HepG2 (cell line): ENCODE results near the gene ZNF74.

ENCODE experiments used
- AKAP8 ChIP-seq: sonication (generic); formaldehyde crosslinking; IDR thresholded peaks from 2 replicates; pipeline ENCODE4 v1.5.1; 2020; ENCODE audit warnings: mild to moderate bottlenecking, missing genetic modification reagents
- ATF3 ChIP-seq: sonication (generic); formaldehyde crosslinking; IDR thresholded peaks from 2 replicates; pipeline ENCODE4 v1.4.0; 2020; ENCODE audit warnings: missing genetic modification reagents
- CHD2 ChIP-seq: IDR thresholded peaks from 2 replicates; pipeline ENCODE4 v1.6.1; 2011; ENCODE audit warnings: low read depth, low read length, improper control_type of control experiment
- CREB1 ChIP-seq, 2 experiments: fragments of 450-650 bp in 1 of 2; IDR thresholded peaks; 2 replicates each; pipeline ENCODE4 v1.6.1; 2016 to 2017; ENCODE audit warnings: control low read depth in 1 of 2, mild to moderate bottlenecking in 1 of 2, missing compliant biosample characterization in 1 of 2, missing genetic modification characterization in 1 of 2
- HIVEP1 ChIP-seq: sonication (generic); formaldehyde crosslinking; IDR thresholded peaks from 2 replicates; pipeline ENCODE4 v1.4.0; 2020; ENCODE audit warnings: mild to moderate bottlenecking, missing genetic modification reagents

GRCh38 chr22:20402960-20403778, 9.2 kb downstream of the ZNF74 start:
- no peak for TF ChIP-seq ATF3
- no peak for TF ChIP-seq AKAP8
- no peak for TF ChIP-seq CHD2
- no peak for TF ChIP-seq HIVEP1
- TF ChIP-seq CREB1 (IDR thresholded peaks at IDR 0.05) = no peak
- TF ChIP-seq CREB1 (CRISPR knock-in tag; IDR thresholded peaks at IDR 0.05) = no peak
